ENCODE results near the gene FARP1.
A peak's percentile ranks its signal among the peaks of the same experiment; 100 is the strongest.

Gene FARP1

GRCh38 chr13:98484289-98485219 lies 341.7 kb downstream of the FARP1 start:
- peak; percentile 48 for DNase-seq (ENCODE audit: low spot score)

GRCh38 chr13:98485561-98485960 lies 342.7 kb downstream of the FARP1 start:
- no peak for DNase-seq (ENCODE audit: low spot score)

- no peak for DNase-seq (ENCODE audit: low spot score)
Observed at GRCh38 chr13:98486412-98486811, 343.5 kb downstream of the FARP1 start.

- no peak for DNase-seq (ENCODE audit: low spot score)
Observed at GRCh38 chr13:98487016-98487415, 344.1 kb downstream of the FARP1 start.

GRCh38 chr13:98487522-98487921 lies 344.6 kb downstream of the FARP1 start:
- no peak for DNase-seq (ENCODE audit: low spot score)

GRCh38 chr13:98488736-98489135 lies 345.8 kb downstream of the FARP1 start:
- DNase-seq (ENCODE audit: low spot score) = no peak

GRCh38 chr13:98489446-98490194 lies 346.7 kb downstream of the FARP1 start:
- DNase-seq (ENCODE audit: low spot score) = no peak

DNA sequence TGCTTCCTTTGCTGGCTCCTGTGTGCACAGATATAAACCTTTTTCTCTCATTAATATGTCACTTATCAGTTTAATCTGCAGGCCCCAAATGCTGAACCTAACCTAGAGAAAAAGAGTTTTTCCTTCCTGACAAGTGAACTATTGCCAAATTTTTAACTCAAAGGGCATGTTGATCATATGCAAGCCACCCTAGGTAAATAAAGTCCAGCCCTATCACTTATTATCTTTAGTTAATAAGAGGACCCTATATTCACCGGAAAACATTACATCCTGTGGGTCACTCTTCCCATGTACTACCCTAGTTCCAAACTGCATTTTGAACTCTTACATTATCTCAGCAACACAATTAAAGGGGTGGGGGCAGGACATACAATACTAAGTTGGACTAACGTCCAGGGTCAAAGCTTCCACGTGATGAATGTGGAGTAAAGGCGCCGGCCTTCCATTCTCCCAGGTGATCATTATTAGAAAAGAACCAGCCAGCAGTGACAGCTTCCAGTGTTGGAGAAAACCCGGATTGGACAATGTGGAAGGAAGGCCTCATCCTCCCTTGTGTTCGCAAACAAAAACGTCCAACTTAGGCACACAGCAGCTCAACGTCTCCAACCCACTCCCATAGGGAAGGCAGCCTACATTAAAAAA lies 347.4 kb downstream of the FARP1 start:
- no peak for DNase-seq (ENCODE audit: low spot score)

GRCh38 chr13:98490866-98491265 lies 348.0 kb downstream of the FARP1 start:
- no peak for DNase-seq (ENCODE audit: low spot score)

DNA sequence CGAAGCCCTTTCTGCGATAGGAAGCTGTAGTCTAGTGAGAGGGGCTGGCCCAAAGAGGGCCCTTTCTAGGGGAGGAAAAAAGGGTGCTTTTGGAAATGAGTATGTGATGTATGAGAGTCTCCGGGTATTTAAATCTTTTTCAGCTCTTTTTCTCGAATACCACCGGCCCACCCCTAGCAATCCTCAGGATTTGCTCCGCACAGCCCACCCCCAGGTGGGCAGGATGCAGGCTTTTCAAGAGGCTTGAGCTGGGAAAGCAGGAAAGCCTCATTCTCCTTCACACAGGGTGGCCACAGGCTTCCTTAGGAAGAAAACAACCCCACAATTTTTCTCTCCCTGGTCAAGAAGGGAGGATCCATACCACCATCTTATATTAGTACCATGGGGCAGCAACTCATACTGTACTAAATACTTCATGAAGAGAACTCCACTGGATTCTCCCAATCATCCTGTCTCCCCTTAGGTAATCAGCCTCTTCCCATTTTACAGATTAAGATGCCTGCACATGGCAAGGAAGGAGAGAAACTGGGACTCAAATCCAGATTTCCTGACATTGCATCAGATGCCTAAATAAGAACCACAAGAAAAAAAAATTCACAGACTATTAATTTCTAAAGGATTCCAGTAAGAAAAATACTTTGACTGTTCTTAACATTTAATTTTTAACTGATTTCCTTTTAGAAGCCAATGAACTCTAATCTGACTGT lies 349.6 kb downstream of the FARP1 start:
- DNase-seq (ENCODE audit: low spot score) = no peak

DNA sequence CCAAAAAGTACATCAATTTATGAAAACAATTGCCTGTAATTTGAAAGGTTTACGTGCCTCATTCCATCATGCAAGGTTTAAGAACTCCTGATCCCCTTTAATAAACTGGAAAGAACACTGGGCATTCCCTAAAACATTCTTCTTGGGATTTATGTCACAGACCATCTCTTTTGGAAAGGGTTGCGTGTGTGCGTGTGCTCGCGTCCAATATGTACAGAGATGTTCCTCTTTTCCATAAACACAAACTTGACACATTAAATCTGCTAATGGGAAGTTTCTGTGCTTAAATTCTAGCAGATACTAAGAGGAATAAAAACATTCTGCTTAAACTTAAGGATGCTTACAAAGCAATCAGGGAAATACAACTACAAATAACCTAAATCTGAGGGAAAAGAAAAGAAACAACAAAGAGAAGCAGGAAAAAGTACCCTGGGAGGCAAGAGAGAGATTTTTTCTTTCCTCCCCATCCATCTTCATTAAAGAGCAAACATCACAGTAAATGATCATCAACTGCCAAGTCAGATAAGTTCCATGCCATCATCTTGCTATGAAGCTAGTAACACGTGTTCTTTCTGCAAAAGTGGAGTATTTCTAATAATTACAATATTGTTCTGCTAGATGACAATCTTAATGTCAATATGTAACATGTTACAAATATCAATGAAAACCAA lies 350.3 kb downstream of the FARP1 start:
- no peak for DNase-seq (ENCODE audit: low spot score)

- no peak for DNase-seq (ENCODE audit: low spot score)
Observed at GRCh38 chr13:98494769-98495168, 351.9 kb downstream of the FARP1 start.

GRCh38 chr13:98495627-98496478 lies 353.0 kb downstream of the FARP1 start:
- DNase-seq (ENCODE audit: low spot score) = no peak

DNA sequence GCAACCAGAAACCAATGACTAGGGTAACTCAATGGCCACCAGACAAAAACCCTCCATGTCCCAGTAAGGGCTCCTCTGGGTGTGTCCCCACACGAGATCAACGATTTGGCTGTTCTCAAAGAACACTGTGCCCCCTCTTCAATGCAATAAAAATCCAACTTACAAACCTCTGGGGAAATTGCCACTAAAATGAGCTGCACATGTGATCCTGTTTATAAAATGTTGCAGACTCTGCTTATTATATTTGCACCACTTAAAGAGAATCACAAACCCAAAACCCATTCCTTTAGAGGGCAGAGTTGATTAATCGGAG lies 353.5 kb downstream of the FARP1 start:
- DNase-seq (ENCODE audit: low spot score) = no peak

- no peak for DNase-seq (ENCODE audit: low spot score)
Observed at GRCh38 chr13:98496966-98497365, 354.1 kb downstream of the FARP1 start.

GRCh38 chr13:98500963-98501421 lies 358.1 kb downstream of the FARP1 start:
- no peak for DNase-seq (ENCODE audit: low spot score)

- no peak for DNase-seq (ENCODE audit: low spot score)
Observed at GRCh38 chr13:98503175-98504028, 360.5 kb downstream of the FARP1 start.

- no peak for DNase-seq (ENCODE audit: low spot score)
Observed at GRCh38 chr13:98504029-98504351, 361.1 kb downstream of the FARP1 start.

- no peak for DNase-seq (ENCODE audit: low spot score)
Observed at GRCh38 chr13:98504371-98504963, 361.6 kb downstream of the FARP1 start.

All from HuH-7.5 (cell line).